ENCODE results near the gene ATF4. TPM values are rescaled to one million over a fixed set of nuclear protein-coding genes. Genes with fewer than 3 reads are reported as not detected.
"Not testable (repeated sequence)": the region's sequence is repeated elsewhere in the genome, so short reads cannot be mapped to it uniquely, and the experiment has no call there.

Gene ATF4
- polyA plus RNA-seq, 1 experiment = 886 TPM

- H3K27me3 ChIP-seq (ENCODE audit: control insufficient read depth, insufficient read depth, low read length) = no peaks in the 10 kb centered on the region
- POLR2A ChIA-PET = interaction anchor here (0.5 to 1.0 kb wide), 8 partner anchors 9 to 812 kb away, joined by 3 to 18 read pairs (median 4); partner anchors contain the start of genes MIEF1 and RPL3
- peaks cover 33% of the 10 kb centered on the region for H3K36me3 ChIP-seq (ENCODE audit: control insufficient read depth, insufficient read depth, low read length)
- CTCF ChIA-PET = interaction anchor here (0.9 to 1.2 kb wide), 9 partner anchors 9 to 202 kb away, joined by 3 to 7 read pairs (median 4); partner anchors contain the start of genes MIEF1, RPL3 and TAB1
- TF ChIP-seq, protein P1, sequence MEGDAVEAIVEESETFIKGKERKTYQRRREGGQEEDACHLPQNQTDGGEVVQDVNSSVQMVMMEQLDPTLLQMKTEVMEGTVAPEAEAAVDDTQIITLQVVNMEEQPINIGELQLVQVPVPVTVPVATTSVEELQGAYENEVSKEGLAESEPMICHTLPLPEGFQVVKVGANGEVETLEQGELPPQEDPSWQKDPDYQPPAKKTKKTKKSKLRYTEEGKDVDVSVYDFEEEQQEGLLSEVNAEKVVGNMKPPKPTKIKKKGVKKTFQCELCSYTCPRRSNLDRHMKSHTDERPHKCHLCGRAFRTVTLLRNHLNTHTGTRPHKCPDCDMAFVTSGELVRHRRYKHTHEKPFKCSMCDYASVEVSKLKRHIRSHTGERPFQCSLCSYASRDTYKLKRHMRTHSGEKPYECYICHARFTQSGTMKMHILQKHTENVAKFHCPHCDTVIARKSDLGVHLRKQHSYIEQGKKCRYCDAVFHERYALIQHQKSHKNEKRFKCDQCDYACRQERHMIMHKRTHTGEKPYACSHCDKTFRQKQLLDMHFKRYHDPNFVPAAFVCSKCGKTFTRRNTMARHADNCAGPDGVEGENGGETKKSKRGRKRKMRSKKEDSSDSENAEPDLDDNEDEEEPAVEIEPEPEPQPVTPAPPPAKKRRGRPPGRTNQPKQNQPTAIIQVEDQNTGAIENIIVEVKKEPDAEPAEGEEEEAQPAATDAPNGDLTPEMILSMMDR (IDR thresholded peaks at IDR 0.05; ENCODE audit: insufficient read depth, low read depth, low read length) = peak; percentile 53
- H3K4me3 ChIP-seq (ENCODE audit: low read depth, low read length) = peak overlapping the region; percentile 88
- peak; percentile 91 for DNase-seq (ENCODE audit: low read depth)
Observed at GRCh38 chr22:39519681-39520225, 609 bp upstream of the ATF4 start.

- Histone ChIP-seq H3K4me3 (ENCODE audit: low read depth, low read length) (peak overlapping the region; percentile 88), H3K36me3 (ENCODE audit: control insufficient read depth, insufficient read depth, low read length) (peaks cover 27% of the 10 kb centered on the region)
- POLR2A ChIA-PET = interaction anchor here (0.5 kb wide), 1 partner anchor 205 kb away, joined by 4 read pairs; no protein-coding TSS in a partner anchor
- CTCF ChIA-PET = interaction anchor here (1.1 to 1.2 kb wide), 2 partner anchors 9 to 178 kb away, joined by 3 to 4 read pairs; no protein-coding TSS in a partner anchor
- H3K27me3 ChIP-seq (ENCODE audit: control insufficient read depth, insufficient read depth, low read length); DNase-seq (ENCODE audit: low read depth): not testable (repeated sequence)
Observed at GRCh38 chr22:39521106-39521885, 934 bp downstream of the ATF4 start.

- DNase-seq (ENCODE audit: low read depth); H3K27me3 ChIP-seq (ENCODE audit: control insufficient read depth, insufficient read depth, low read length): not testable (repeated sequence)
- Histone ChIP-seq H3K4me3 (ENCODE audit: low read depth, low read length) (peak overlapping the region; percentile 88), H3K36me3 (ENCODE audit: control insufficient read depth, insufficient read depth, low read length) (peaks cover 25% of the 10 kb centered on the region)
- POLR2A ChIA-PET = interaction anchor here (0.6 to 1.0 kb wide), 3 partner anchors 20 to 308 kb away, joined by 3 to 4 read pairs (median 4); partner anchors contain the start of gene MIEF1
- CTCF ChIA-PET = interaction anchor here (0.6 to 3.0 kb wide), 6 partner anchors 8 to 503 kb away, joined by 3 to 9 read pairs (median 4); no protein-coding TSS in a partner anchor
Observed at GRCh38 chr22:39522091-39522490, 1.7 kb downstream of the ATF4 start.

DNA sequence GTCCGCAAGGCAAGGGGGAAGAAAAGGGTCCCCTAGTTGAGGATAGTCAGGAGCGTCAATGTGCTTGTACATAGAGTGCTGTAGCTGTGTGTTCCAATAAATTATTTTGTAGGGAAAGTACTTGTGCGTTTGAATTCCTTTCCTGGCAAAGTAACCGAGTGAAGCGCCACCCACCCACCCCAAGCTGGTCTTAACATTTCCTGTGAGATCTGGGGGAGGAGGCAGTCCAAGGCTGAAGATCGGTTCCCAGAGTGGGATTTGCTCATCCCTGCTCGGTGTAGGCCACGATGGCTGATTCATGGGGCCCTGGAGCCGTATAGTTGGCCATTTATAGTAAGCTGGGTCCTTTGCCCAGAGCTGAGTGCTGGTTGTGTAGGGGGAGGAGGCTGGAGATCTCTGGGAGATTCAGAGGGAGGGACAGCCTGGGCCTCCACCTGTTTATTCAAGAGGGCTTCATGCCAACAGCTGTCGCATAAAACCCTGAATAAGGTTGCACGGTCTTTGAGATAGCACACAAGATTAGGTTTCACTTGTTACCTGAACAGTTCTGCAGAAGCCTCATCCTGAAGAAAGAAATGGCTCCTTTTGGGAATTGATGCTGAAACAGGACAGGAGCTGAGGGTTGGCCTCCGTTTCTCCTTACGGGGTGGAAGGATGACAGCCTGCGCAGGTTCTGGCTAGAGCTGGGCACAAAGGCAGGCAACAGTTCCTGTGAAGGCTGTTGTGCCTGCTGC, 2.4 kb downstream of the ATF4 start:
- no peak for DNase-seq (ENCODE audit: low read depth)
- CTCF ChIA-PET = interaction anchor here (0.6 to 3.0 kb wide), 12 partner anchors 8 to 826 kb away, joined by 3 to 9 read pairs (median 4); no protein-coding TSS in a partner anchor
- TF ChIP-seq, protein P1 (IDR thresholded peaks at IDR 0.05; ENCODE audit: insufficient read depth, low read depth, low read length) = no peak
- peak overlapping the region; percentile 88 for H3K4me3 ChIP-seq (ENCODE audit: low read depth, low read length)
- POLR2A ChIA-PET = interaction anchor here (0.6 to 1.3 kb wide), 4 partner anchors 20 to 655 kb away, joined by 3 to 5 read pairs (median 4); partner anchors contain the start of genes MIEF1 and TNRC6B
- H3K27me3 ChIP-seq (ENCODE audit: control insufficient read depth, insufficient read depth, low read length) = no peaks in the 10 kb centered on the region
- peaks cover 23% of the 10 kb centered on the region for H3K36me3 ChIP-seq (ENCODE audit: control insufficient read depth, insufficient read depth, low read length)

DNA sequence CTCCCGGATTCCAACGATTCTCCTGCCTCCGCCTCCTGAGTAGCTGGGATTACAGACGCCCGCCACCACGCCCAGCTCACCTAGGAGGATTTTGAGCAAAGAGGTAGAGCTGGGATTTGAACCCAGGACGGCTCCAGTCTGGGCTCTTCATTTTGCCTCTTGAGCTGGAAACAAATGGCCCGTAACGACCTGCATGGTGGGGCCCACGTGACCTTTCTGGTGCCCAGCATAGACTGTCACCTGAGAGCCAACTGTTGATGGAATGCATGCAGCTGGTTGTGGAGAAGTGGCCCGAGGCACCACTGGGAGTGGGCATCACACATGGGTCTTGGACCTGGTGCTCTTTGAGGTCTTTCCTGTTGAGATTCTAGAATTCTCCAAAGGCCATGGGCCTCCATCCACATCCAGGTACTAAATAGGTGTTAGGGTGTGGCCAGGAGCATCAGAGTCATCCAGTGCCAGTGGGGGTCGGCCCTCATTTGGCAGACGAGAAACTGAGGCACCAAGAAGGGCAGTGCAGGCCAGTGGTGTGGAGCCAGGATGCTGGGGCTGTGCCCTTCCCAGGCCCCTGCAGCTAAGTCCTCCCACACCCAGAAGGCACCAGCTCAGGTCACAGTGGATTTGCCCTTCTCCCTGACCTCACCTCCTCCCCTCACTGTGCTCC, 3.9 kb downstream of the ATF4 start:
- H3K4me3 ChIP-seq (ENCODE audit: low read depth, low read length) = no peak overlapping the region
- TF ChIP-seq, protein P1 (IDR thresholded peaks at IDR 0.05; ENCODE audit: insufficient read depth, low read depth, low read length) = no peak
- ChIA-PET POLR2A (interaction anchor here (0.6 to 1.3 kb wide), 6 partner anchors 23 to 653 kb away, joined by 3 to 5 read pairs (median 4); partner anchors contain the start of gene TNRC6B), CTCF (interaction anchor here (0.8 to 3.0 kb wide), 6 partner anchors 10 to 513 kb away, joined by 3 to 12 read pairs (median 6); no protein-coding TSS in a partner anchor)
- H3K36me3 ChIP-seq (ENCODE audit: control insufficient read depth, insufficient read depth, low read length) = peaks cover 29% of the 10 kb centered on the region
- no peaks in the 10 kb centered on the region for H3K27me3 ChIP-seq (ENCODE audit: control insufficient read depth, insufficient read depth, low read length)
- no peak for DNase-seq (ENCODE audit: low read depth)
